GM18517 (cell line): ENCODE measurements around the gene PDS5A.
"Not testable (repeated sequence)": the region's sequence is repeated elsewhere in the genome, so short reads cannot be mapped to it uniquely, and the experiment has no call there.

Experiments used
- ATAC-seq: cut with Tn5 transposase; IDR thresholded peaks from one replicate; pipeline ENCODE4 v1.9.1; 2021; ENCODE audit warnings: mild to moderate bottlenecking, moderate library complexity; ENCODE audit not compliant: unreplicated experiment

Gene PDS5A

GRCh38 chr4:39970671-39971640 is 6.8 kb downstream of the PDS5A start:
- ATAC-seq: peak; percentile 56

GRCh38 chr4:39963656-39964055 is 14.1 kb downstream of the PDS5A start:
- no peak for ATAC-seq

GRCh38 chr4:39961311-39961877 is 16.3 kb downstream of the PDS5A start:
- no peak for ATAC-seq

DNA sequence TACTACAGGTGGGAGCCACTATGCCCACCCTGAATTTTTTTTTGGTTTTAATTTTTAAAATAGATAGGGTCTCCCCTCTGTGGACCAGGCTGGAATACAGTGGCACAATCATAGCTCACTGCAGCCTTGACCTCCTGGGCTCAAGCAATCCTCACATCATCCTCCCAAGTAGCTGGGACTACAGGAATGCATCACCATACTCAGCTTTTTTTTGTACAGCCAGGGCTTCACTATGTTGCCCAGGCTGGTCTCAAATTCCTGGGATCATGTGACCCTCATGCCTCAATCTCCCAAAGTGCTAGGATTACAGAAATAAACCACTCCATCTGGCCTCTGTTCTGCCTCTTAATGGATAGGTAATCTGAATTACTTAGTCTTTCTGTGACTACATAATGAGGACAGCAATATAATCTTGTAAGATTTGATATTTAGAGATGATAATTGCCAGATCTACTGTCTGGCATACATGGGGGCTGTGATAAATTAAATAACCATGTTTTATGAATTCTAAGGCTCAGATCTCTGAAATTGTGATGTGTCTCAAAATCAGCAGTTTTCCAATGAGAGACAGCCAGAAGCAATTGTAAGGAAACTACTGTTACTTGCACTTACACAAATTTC is 26.7 kb downstream of the PDS5A start:
- ATAC-seq: no peak

- ATAC-seq: no peak
Observed at GRCh38 chr4:39947963-39948362, 29.7 kb downstream of the PDS5A start.

DNA sequence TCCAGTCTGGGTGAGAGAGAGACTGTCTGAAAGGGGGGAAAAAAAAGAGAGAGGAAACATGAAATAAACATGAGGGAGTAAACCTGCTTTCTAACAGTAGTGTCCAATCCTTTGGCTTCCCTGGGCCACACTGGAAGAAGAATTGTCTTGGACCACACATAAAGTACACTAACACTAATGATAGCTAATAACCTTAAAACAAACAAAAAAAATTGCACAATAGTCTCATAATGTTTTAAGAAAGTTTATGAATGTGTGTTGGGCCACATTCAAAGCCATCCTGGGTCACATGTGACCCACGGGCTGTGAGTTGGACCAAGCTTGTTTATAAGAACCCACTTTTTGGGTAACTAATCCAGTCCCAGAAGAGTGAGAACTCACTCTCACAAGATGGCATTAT is 30.3 kb downstream of the PDS5A start:
- ATAC-seq: no peak

DNA sequence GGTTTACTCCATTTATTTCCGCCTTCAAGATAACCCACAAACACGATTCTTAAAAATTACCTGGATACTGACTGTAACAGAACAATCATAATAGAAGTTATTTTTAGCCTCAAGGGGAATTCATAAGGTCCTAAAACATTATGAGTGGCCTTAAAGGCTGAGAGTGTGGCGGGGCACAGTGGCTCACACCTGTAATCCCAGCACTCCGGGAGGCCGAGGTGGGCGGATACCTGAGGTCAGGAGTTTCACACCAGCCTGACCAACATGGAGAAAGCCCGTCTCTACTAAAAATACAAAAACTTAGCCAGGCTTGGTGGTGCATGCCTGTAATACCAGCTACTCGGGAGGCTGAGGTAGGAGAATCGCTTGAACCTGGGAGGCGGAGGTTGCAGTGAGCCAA is 33.5 kb downstream of the PDS5A start:
- not testable (repeated sequence) for ATAC-seq

- no peak for ATAC-seq
Observed at GRCh38 chr4:39942507-39942906, 35.2 kb downstream of the PDS5A start.

GRCh38 chr4:39941682-39942217 is 36.0 kb downstream of the PDS5A start:
- no peak for ATAC-seq

GRCh38 chr4:39937683-39938268 is 39.9 kb downstream of the PDS5A start:
- ATAC-seq: no peak

DNA sequence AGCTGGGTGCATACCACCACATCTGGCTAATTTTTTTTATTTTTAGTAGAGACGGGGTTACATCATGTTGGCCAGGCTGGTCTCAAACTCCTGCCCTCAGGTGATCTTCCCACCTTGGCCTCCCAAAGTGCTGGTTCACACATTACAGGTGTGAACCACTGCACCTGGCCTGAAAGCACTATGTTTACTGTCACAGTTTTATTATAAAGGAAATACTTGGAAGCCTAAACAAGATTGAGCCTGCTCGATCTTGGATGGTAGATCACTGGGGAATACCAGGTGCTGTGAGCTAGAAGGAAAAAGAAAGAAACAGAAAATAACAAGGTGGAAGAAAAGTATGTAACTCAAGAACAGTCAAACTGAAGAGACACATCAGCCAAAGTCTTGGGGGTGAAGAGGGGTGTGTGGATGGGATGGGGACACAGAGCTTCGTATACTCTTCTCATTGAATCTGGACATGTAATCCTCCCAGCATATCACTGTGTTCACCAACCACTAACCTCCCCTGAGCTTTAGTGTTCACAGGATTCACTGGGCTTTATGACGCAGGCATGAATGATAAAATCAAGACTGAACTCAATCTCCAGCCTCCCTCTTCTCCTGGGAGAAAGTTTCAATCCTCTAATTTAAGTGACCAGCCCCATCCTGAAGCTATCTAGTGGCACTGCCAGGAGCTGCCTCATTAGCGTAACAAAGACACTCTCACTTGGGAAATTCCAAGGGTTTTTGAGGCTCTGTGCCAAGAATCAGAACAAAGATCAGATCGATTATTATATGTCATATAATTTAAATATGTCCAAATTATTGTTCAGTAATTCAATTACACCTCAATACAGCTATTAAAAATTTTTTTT is 40.9 kb downstream of the PDS5A start:
- no peak for ATAC-seq

- no peak for ATAC-seq
Observed at GRCh38 chr4:39933671-39934590, 43.8 kb downstream of the PDS5A start.

- no peak for ATAC-seq
Observed at GRCh38 chr4:39932776-39933402, 44.8 kb downstream of the PDS5A start.

DNA sequence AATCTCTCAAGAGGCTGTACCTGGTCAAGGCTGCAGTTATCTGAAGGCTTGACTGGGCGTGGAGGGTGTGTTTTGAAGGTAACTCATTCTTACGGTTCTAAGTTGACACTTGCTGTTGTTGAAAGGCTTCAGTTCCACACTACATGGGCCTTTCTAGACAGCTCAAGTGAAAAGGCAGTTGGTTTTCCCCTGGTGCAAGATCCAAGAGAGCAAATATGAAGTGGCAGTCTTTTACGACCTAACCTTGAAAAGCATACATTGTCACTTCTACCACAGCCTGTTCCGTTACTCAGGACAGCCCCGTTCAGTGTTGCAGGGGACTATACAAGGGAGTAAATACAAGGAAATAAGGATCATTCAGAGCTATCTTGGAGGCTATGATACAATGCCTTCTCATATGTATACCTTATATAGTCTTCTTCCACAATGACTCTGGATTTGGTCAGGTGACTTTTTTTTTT is 46.2 kb downstream of the PDS5A start:
- no peak for ATAC-seq

DNA sequence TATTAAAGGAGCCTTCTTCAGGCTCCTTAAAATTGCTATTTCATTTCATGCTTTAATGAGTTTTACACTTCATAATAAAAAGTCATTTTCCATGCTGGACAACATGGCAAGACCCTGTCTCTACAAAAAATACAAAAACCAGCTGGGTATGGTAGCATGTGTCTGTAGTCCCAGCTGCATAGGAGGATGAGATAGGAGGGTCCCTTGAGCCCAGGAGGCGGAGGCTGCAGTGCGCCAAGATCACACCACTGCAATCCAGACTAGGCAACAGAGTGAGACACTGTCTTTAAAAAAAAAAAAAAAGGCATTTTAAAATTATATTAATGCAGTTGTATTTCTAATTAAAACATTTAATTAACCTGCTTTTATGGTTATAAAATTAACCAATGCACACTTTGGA is 49.2 kb downstream of the PDS5A start:
- ATAC-seq: no peak

GRCh38 chr4:39924014-39924413 is 53.7 kb downstream of the PDS5A start:
- ATAC-seq: no peak

DNA sequence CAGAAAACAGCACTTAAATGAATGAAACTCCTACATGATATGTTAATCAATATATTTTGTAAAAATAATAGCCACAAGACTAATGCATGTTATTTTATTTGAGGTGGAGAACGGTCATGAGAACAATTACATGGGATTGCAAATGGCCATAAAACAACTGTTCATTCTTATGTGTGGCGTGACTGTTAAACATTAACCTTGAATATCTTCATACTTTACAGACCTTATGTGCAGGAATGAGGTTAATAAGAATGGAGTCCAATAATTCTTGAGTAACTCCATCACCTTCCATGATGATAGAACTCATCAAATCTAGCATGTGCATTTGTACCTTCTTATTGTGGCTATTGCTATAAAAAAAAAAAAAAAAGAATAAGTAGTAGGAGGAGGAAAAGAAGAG is 55.3 kb downstream of the PDS5A start:
- ATAC-seq: no peak

DNA sequence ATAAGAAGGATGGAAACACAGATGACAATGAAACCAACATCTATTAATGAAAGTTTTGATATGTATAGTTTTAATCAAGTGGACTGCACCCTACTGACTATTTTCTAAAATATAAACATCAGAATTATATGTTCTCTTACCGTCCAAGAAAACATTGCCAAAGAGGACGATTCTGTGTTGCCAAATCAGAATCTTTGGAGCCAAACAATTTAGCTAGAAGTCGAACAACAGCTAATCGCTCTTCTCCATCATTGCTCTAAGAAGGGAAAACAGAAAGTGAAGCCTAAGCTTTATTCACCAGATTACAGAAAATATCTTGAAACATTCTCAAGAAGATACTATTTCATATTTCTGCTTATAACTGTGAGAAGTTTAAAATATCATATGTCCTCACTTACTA is 64.2 kb downstream of the PDS5A start:
- no peak for ATAC-seq

- ATAC-seq: no peak
Observed at GRCh38 chr4:39910064-39910463, 67.6 kb downstream of the PDS5A start.
